Stimulated activated naive CD8-positive, alpha-beta T cell treated with anti-CD3 and anti-CD28 coated beads, Interleukin-15, Interleukin-2, amounts not matched to agents 100 U/mL and 50 U/mL, for 24 hours (primary cell): ENCODE measurements around the gene CORO2B.

ENCODE experiments used
- ATAC-seq: fragments of 150-1000 bp; cut with Tn5 transposase; one replicate; pipeline ENCODE4 v1.10.0; 2021
- DNase-seq: peaks from one replicate; pipeline ENCODE4 v3.0.0; 2021

CORO2B gene

GRCh38 chr15:68775671-68776476, 197.1 kb downstream of the CORO2B start:
- ATAC-seq (no peak), DNase-seq (no peak)

DNA sequence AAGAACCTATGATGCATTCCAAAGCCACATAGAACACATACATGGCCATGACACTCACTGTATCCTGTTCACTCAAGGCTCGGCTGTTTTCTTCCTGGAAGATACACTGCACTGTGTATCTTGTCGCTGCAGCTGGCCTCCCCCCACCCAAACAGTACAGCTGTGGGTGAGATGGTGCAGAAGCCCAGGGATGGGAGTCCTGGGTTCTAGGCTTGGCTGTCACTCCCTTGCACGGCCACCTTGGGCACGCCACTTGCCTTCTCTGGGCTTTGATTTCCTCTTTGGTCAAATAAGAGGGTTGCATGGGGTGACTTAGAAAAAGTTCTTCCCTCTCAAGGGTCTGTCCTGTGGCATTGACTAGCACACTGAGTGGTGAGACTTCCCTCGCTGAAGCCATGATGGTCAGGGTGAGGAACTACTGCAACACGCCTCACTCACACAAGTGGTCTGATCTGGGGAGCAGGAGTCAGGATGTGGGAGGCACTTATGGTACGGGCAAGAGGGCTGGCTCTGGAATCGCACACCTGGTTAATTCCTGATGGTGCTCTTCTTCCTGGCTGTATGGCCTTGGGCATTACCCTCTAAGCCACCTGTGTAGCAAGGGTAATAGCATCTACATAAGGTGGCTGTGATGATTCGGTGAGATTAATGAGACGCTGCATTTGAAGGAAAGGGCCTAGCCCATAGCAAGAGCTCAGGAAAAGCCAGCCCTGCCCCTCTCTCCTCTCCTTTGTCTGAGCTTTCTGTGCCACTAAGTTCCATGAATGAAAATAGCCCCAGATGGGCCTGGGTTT, 197.9 kb downstream of the CORO2B start:
- no peak for DNase-seq
- ATAC-seq, result peak; percentile 30
